HEK293 (cell line): ENCODE measurements around the gene CDC42EP1.
A peak's percentile ranks its signal among the peaks of the same experiment; 100 is the strongest.

Source experiments
- CTCF ChIA-PET: fragments of 350-600 bp; formaldehyde crosslinking; extraction: SDS; loops from one replicate; lab custom pipeline; 2021; ENCODE audit warnings: antibody characterized with exemption; lab: Yijun Ruan, JAX
- POLR2A ChIA-PET: fragments of 300-600 bp; formaldehyde crosslinking; extraction: SDS; loops from one replicate; lab custom pipeline; 2020; ENCODE audit warnings: antibody characterized with exemption, inconsistent platforms; lab: Yijun Ruan, JAX
- H3K27ac ChIP-seq: fragments of 200-500 bp; sonication (Bioruptor generic); 2 replicates; pipeline ENCODE4 v1.5.1; 2014; ENCODE audit warnings: low read depth, low read length, control low read depth, inconsistent platforms; ENCODE audit errors: extremely low read depth
- H3K36me3 ChIP-seq, 2 experiments: fragments of 200-500 bp in 1 of 2; sonication (Bioruptor generic) in 1 of 2; 1 replicate in 1 of 2; 2 replicates in 1 of 2; pipeline ENCODE4 v1.5.1; 2014 to 2017; ENCODE audit warnings: inconsistent platforms in 2 of 2, low read length in 2 of 2; ENCODE audit not compliant: control insufficient read depth in 2 of 2, insufficient read depth in 1 of 2
- H3K4me1 ChIP-seq: fragments of 200-500 bp; sonication (Bioruptor generic); 2 replicates; pipeline ENCODE4 v1.5.1; 2014; ENCODE audit warnings: mild to moderate bottlenecking, low read length, inconsistent platforms; ENCODE audit not compliant: control insufficient read depth, insufficient read depth
- H3K4me3 ChIP-seq: 2 replicates; pipeline ENCODE4 v1.5.1; 2011; ENCODE audit warnings: low read depth, mild to moderate bottlenecking, control low read depth, low read length, moderate library complexity
- H3K9me3 ChIP-seq: fragments of 200-500 bp; sonication (Bioruptor generic); 2 replicates; pipeline ENCODE4 v1.5.1; 2014; ENCODE audit warnings: low read depth, low read length, inconsistent platforms; ENCODE audit not compliant: control insufficient read depth, insufficient read depth
- ATF2 ChIP-seq: fragments of 450-650 bp; formaldehyde crosslinking; IDR thresholded peaks from 2 replicates; pipeline ENCODE4 v1.5.1; 2016; ENCODE audit warnings: missing biosample characterization, missing genetic modification characterization, low read depth
- BCL11B ChIP-seq: fragments of 450-650 bp; formaldehyde crosslinking; IDR thresholded peaks from 2 replicates; pipeline ENCODE4 v1.5.1; 2016; ENCODE audit warnings: low read depth, missing biosample characterization, missing genetic modification characterization
- GLIS1 ChIP-seq: fragments of 450-650 bp; formaldehyde crosslinking; IDR thresholded peaks from 2 replicates; pipeline ENCODE4 v1.5.1; 2016; ENCODE audit warnings: missing biosample characterization, missing genetic modification characterization
- GLIS2 ChIP-seq: fragments of 450-650 bp; formaldehyde crosslinking; IDR thresholded peaks from 2 replicates; pipeline ENCODE4 v1.5.1; 2016; ENCODE audit warnings: missing biosample characterization, missing genetic modification characterization
- IKZF3 ChIP-seq: fragments of 450-650 bp; IDR thresholded peaks from 2 replicates; pipeline ENCODE4 v1.5.0; 2018; ENCODE audit warnings: missing biosample characterization, mild to moderate bottlenecking, missing genetic modification characterization, moderate library complexity
- KLF1 ChIP-seq: fragments of 450-650 bp; formaldehyde crosslinking; IDR thresholded peaks from 2 replicates; pipeline ENCODE4 v1.5.1; 2016; ENCODE audit warnings: missing biosample characterization, missing genetic modification characterization
- OVOL3 ChIP-seq: fragments of 450-650 bp; formaldehyde crosslinking; IDR thresholded peaks from 2 replicates; pipeline ENCODE4 v1.5.1; 2016; ENCODE audit warnings: missing biosample characterization, missing genetic modification characterization
- SALL2 ChIP-seq: fragments of 450-650 bp; formaldehyde crosslinking; IDR thresholded peaks from 2 replicates; pipeline ENCODE4 v1.5.0; 2017; ENCODE audit warnings: missing biosample characterization, mild to moderate bottlenecking, missing genetic modification characterization, borderline replicate concordance
- SETDB1 ChIP-seq: IDR thresholded peaks from one replicate; pipeline ENCODE4 v1.6.1; 2017; ENCODE audit warnings: mild to moderate bottlenecking, low read length, moderate library complexity, mixed read lengths; ENCODE audit not compliant: insufficient read length
- ZBTB1 ChIP-seq: fragments of 450-650 bp; formaldehyde crosslinking; IDR thresholded peaks from 2 replicates; pipeline ENCODE4 v1.5.1; 2016; ENCODE audit warnings: missing biosample characterization, missing genetic modification characterization
- ZBTB48 ChIP-seq: fragments of 450-650 bp; formaldehyde crosslinking; IDR thresholded peaks from 2 replicates; pipeline ENCODE4 v1.5.1; 2016; ENCODE audit warnings: missing biosample characterization, missing genetic modification characterization
- ZFHX2 ChIP-seq: fragments of 450-650 bp; formaldehyde crosslinking; conservative IDR thresholded peaks from 2 replicates; pipeline ENCODE4 v1.5.1; 2016; ENCODE audit warnings: missing biosample characterization, missing genetic modification characterization
- ZIC2 ChIP-seq: fragments of 450-650 bp; formaldehyde crosslinking; IDR thresholded peaks from 2 replicates; pipeline ENCODE4 v1.5.1; 2016; ENCODE audit warnings: missing biosample characterization, missing genetic modification characterization
- ZNF133 ChIP-seq: fragments of 450-650 bp; formaldehyde crosslinking; IDR thresholded peaks from 2 replicates; pipeline ENCODE4 v1.5.1; 2016; ENCODE audit warnings: missing biosample characterization, missing genetic modification characterization
- ZNF140 ChIP-seq: fragments of 450-650 bp; formaldehyde crosslinking; IDR thresholded peaks from 2 replicates; pipeline ENCODE4 v1.5.1; 2016; ENCODE audit warnings: missing biosample characterization, missing genetic modification characterization
- ZNF221 ChIP-seq: fragments of 450-650 bp; formaldehyde crosslinking; IDR thresholded peaks from 2 replicates; pipeline ENCODE4 v1.5.1; 2017; ENCODE audit warnings: missing biosample characterization, missing genetic modification characterization, borderline replicate concordance
- ZNF24 ChIP-seq: fragments of 450-650 bp; formaldehyde crosslinking; IDR thresholded peaks from 2 replicates; pipeline ENCODE4 v1.5.1; 2016; ENCODE audit warnings: missing biosample characterization, missing genetic modification characterization
- ZNF311 ChIP-seq: fragments of 450-650 bp; formaldehyde crosslinking; IDR thresholded peaks from 2 replicates; pipeline ENCODE4 v1.5.1; 2017; ENCODE audit warnings: missing biosample characterization, missing genetic modification characterization, borderline replicate concordance
- ZNF654 ChIP-seq: fragments of 450-650 bp; formaldehyde crosslinking; IDR thresholded peaks from 2 replicates; pipeline ENCODE4 v1.5.1; 2016; ENCODE audit warnings: low read depth, missing biosample characterization, missing genetic modification characterization
- ZNF704 ChIP-seq: fragments of 450-650 bp; formaldehyde crosslinking; IDR thresholded peaks from 2 replicates; pipeline ENCODE4 v1.5.1; 2016; ENCODE audit warnings: missing biosample characterization, missing genetic modification characterization
- ZNF776 ChIP-seq: fragments of 450-650 bp; formaldehyde crosslinking; IDR thresholded peaks from 2 replicates; pipeline ENCODE4 v1.5.0; 2017; ENCODE audit warnings: missing biosample characterization, missing genetic modification characterization, borderline replicate concordance
- ZNF791 ChIP-seq: fragments of 450-650 bp; formaldehyde crosslinking; IDR thresholded peaks from 2 replicates; pipeline ENCODE4 v1.5.1; 2016; ENCODE audit warnings: missing biosample characterization, missing genetic modification characterization
- ZNF792 ChIP-seq: fragments of 450-650 bp; formaldehyde crosslinking; IDR thresholded peaks from 2 replicates; pipeline ENCODE4 v1.5.1; 2016; ENCODE audit warnings: missing biosample characterization, missing genetic modification characterization
- ZNF830 ChIP-seq: fragments of 450-650 bp; IDR thresholded peaks from 2 replicates; pipeline ENCODE4 v1.5.0; 2018; ENCODE audit warnings: missing biosample characterization, missing genetic modification characterization, low read depth, mild to moderate bottlenecking, moderate library complexity
- TF ChIP-seq, protein P1 (sequence below): fragments of 450-650 bp; formaldehyde crosslinking; IDR thresholded peaks from 2 replicates; pipeline ENCODE4 v1.5.1; 2016; ENCODE audit warnings: missing biosample characterization, missing genetic modification characterization, borderline replicate concordance
- TF ChIP-seq, protein P2 (sequence below): fragments of 450-650 bp; formaldehyde crosslinking; IDR thresholded peaks from 2 replicates; pipeline ENCODE4 v1.5.1; 2016; ENCODE audit warnings: missing biosample characterization, missing genetic modification characterization

The CDC42EP1 gene

DNA sequence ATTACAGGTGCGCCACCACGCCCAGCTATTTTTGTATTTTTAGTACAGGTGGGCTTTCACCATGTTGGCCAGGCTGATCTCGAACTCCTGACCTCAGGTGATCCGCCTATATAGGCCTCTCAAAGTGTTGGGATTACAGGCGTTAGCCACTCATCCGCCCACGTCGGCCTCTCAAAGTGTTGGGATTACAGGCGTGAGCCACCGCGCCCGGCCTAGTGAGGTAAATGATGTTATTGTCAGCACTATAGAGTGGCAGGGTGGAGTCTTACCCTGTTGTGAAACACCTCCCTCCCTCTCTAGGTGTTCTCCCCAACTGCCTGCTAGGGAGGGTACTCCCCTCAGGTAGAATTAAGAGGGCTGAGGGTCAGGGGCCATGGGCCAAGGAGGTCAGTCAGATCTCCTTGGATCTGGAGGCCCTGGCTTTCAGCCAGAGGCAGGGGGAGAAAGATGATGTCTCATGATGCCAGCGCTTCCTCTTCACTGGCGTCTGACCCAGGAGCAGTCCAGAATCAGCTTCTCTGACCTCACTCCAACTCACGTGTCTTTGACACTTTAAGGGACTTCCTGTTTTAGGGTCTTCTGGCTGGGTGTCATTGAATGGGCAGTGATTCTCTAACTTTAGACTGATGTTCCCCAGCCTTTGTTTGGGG lies 50.3 kb downstream of the CDC42EP1 start:
- H3K4me3 ChIP-seq: no peak overlapping the region
- no peaks in the 10 kb centered on the region for H3K9me3 ChIP-seq
- POLR2A ChIA-PET: interaction anchor here (1.2 to 2.8 kb wide), 4 partner anchors 8 to 64 kb away, joined by 4 to 8 read pairs (median 6); partner anchors contain the start of genes LGALS1 and PDXP
- CTCF ChIA-PET: interaction anchor here (1.0 to 5.6 kb wide), 6 partner anchors 13 to 72 kb away, joined by 3 to 60 read pairs (median 6); no protein-coding TSS in a partner anchor
- peaks cover 0 to 17% of the 10 kb centered on the region in 2 experiments for H3K36me3 ChIP-seq
- no peak overlapping the region for H3K27ac ChIP-seq
- peaks cover 8% of the 10 kb centered on the region for H3K4me1 ChIP-seq
- TF ChIP-seq ZNF791 (tag by site-specific recombination): no peak
- peak; percentile 96 for TF ChIP-seq KLF1
- TF ChIP-seq, all 188 proteins: peak for 1

DNA sequence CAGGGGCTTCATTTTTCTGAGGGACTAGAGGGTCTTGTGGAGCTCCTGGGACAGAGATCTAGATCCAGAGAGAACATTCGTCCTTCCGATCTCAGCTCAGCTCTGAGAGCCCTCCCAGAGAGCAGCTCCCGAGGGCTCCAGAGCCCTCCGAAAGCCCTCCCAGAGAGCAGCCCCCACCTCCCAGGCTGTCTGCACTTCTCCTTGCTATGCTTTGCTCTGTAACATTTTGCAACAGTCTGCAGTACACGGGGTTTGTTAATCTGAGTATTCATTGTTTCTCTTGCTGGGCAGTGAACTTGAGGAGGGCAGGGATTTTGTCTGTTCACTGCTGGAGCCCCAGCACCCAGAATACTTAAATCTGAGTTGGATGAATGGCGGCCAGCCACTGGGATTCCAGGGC lies 50.9 kb downstream of the CDC42EP1 start:
- POLR2A ChIA-PET: no interaction called here

GRCh38 chr22:37616201-37617083 lies 56.2 kb downstream of the CDC42EP1 start:
- Histone ChIP-seq H3K4me3 (no peak overlapping the region), H3K9me3 (no peaks in the 10 kb centered on the region), H3K36me3 (peaks cover 11 to 67% of the 10 kb centered on the region in 2 experiments), H3K4me1 (no peaks in the 10 kb centered on the region), H3K27ac (no peak overlapping the region)
- POLR2A ChIA-PET: interaction anchor here (1.1 to 1.3 kb wide), 2 partner anchors 8 to 70 kb away, joined by 3 to 10 read pairs; partner anchors contain the start of genes GGA1 and NOL12
- CTCF ChIA-PET: interaction anchor here (0.6 to 2.9 kb wide), 7 partner anchors 9 to 114 kb away, joined by 3 to 19 read pairs (median 3); no protein-coding TSS in a partner anchor
- no peak for TF ChIP-seq ZNF792 (tag by site-specific recombination)
- TF ChIP-seq ZIC2 (tag by site-specific recombination): no peak
- no peak for TF ChIP-seq SALL2 (tag by site-specific recombination)
- no peak for TF ChIP-seq ZNF311 (tag by site-specific recombination)
- TF ChIP-seq ZNF830: no peak
- TF ChIP-seq ZNF704 (tag by site-specific recombination): no peak
- TF ChIP-seq ZFHX2: no peak
- TF ChIP-seq ZNF654 (tag by site-specific recombination): no peak
- no peak for TF ChIP-seq ZNF24 (tag by site-specific recombination)
- TF ChIP-seq GLIS2 (tag by site-specific recombination): no peak
- TF ChIP-seq ZNF140 (tag by site-specific recombination): no peak
- TF ChIP-seq ATF2 (tag by site-specific recombination): peak; percentile 71; the same call in 1 of the 2 replicates
- TF ChIP-seq OVOL3 (tag by site-specific recombination): no peak
- TF ChIP-seq SETDB1: no peak
- TF ChIP-seq ZBTB48: no peak

More for the DNA sequence above, 50.9 kb downstream of the CDC42EP1 start:
- Histone ChIP-seq H3K4me1 (peaks cover 8% of the 10 kb centered on the region), H3K4me3 (no peak overlapping the region), H3K36me3 (peaks cover 0 to 20% of the 10 kb centered on the region in 2 experiments), H3K27ac (no peak overlapping the region), H3K9me3 (no peaks in the 10 kb centered on the region)
- TF ChIP-seq, protein P1, sequence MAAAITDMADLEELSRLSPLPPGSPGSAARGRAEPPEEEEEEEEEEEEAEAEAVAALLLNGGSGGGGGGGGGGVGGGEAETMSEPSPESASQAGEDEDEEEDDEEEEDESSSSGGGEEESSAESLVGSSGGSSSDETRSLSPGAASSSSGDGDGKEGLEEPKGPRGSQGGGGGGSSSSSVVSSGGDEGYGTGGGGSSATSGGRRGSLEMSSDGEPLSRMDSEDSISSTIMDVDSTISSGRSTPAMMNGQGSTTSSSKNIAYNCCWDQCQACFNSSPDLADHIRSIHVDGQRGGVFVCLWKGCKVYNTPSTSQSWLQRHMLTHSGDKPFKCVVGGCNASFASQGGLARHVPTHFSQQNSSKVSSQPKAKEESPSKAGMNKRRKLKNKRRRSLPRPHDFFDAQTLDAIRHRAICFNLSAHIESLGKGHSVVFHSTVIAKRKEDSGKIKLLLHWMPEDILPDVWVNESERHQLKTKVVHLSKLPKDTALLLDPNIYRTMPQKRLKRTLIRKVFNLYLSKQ (tag by site-specific recombination): no peak
- TF ChIP-seq ZNF221 (tag by site-specific recombination) (no peak), ZNF776 (no peak), IKZF3 (tag by site-specific recombination) (no peak), BCL11B (tag by site-specific recombination) (no peak), GLIS1 (tag by site-specific recombination) (peak; percentile 61), ZIC2 (tag by site-specific recombination) (peak; percentile 70), ZNF133 (tag by site-specific recombination) (no peak), ZBTB1 (tag by site-specific recombination) (no peak)
- TF ChIP-seq, protein P2, sequence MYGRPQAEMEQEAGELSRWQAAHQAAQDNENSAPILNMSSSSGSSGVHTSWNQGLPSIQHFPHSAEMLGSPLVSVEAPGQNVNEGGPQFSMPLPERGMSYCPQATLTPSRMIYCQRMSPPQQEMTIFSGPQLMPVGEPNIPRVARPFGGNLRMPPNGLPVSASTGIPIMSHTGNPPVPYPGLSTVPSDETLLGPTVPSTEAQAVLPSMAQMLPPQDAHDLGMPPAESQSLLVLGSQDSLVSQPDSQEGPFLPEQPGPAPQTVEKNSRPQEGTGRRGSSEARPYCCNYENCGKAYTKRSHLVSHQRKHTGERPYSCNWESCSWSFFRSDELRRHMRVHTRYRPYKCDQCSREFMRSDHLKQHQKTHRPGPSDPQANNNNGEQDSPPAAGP (tag by site-specific recombination): no peak
- CTCF ChIA-PET: interaction anchor here (0.6 to 2.8 kb wide), 7 partner anchors 12 to 294 kb away, joined by 3 to 8 read pairs (median 4); no protein-coding TSS in a partner anchor
